MM.1S (cell line): ENCODE data around the gene JSRP1.

Experiments
- EZH2 ChIP-seq: fragments of 300-600 bp; sonication (generic); optimal IDR thresholded peaks from 2 replicates; pipeline ENCODE3; 2017; ENCODE audit warnings: low read depth, mild to moderate bottlenecking, antibody characterized with exemption, low read length, mixed read lengths
- TF ChIP-seq, protein P1 (sequence below): fragments of 300-600 bp; sonication (generic); IDR thresholded peaks from 2 replicates; pipeline ENCODE4 v1.5.1; 2016; ENCODE audit warnings: antibody characterized with exemption, low read length, mixed read lengths

- TF ChIP-seq EZH2 = no peak
- TF ChIP-seq, protein P1, sequence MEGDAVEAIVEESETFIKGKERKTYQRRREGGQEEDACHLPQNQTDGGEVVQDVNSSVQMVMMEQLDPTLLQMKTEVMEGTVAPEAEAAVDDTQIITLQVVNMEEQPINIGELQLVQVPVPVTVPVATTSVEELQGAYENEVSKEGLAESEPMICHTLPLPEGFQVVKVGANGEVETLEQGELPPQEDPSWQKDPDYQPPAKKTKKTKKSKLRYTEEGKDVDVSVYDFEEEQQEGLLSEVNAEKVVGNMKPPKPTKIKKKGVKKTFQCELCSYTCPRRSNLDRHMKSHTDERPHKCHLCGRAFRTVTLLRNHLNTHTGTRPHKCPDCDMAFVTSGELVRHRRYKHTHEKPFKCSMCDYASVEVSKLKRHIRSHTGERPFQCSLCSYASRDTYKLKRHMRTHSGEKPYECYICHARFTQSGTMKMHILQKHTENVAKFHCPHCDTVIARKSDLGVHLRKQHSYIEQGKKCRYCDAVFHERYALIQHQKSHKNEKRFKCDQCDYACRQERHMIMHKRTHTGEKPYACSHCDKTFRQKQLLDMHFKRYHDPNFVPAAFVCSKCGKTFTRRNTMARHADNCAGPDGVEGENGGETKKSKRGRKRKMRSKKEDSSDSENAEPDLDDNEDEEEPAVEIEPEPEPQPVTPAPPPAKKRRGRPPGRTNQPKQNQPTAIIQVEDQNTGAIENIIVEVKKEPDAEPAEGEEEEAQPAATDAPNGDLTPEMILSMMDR = no peak
These were observed 48.0 kb downstream of the JSRP1 start for GRCh38 chr19:2207991-2208860.
